K562 (cell line): ENCODE results near the gene CHST1. TPM values are rescaled to one million over a fixed set of nuclear protein-coding genes. Genes with fewer than 3 reads are reported as not detected.

Experiments
- ATAC-seq: fragments of 200-7000 bp; cut with Tn5 transposase; 3 replicates; pipeline ENCODE4 v1.9.1; 2020; ENCODE audit warnings: moderate library complexity
- BruUV-seq: library from RNA; stranded (reverse); fragments of 400-500 nt; replicated peaks from 2 replicates; lab custom pipeline; 2021; lab: Mats Ljungman, UMichigan
- CTCF ChIA-PET: fragments of 300-600 bp; formaldehyde crosslinking; extraction: SDS; loops from one replicate; lab custom pipeline; 2021; ENCODE audit warnings: low intra/inter-chr PET ratio; lab: Yijun Ruan, JAX
- POLR2A ChIA-PET: fragments of 300-600, 350-650 bp; sonication (Branson Sonifier 250); formaldehyde crosslinking; extraction: SDS; loops from one replicate; lab custom pipeline; 2021; ENCODE audit warnings: antibody characterized with exemption, inconsistent platforms; lab: Yijun Ruan, JAX
- DNase-seq, 4 experiments: peaks; one replicate each; pipeline versions ENCODE4 v3.0.0 to v3.0.0-alpha.2; 2011 to 2018; ENCODE audit warnings: low spot score in 3 of 4, mixed read lengths in 3 of 4; ENCODE audit errors: extremely low read depth in 1 of 4
- FAIRE-seq: peaks from 2 replicates; lab custom pipeline; 2011; peaks lifted over from hg19 to GRCh38; lab: Jason Lieb, UNC
- H2AFZ ChIP-seq: 2 replicates; pipeline ENCODE4 v1.6.0; 2011; ENCODE audit warnings: low read depth, low read length, control low read depth, inconsistent platforms
- H3K27ac ChIP-seq: fragments of 200-600 bp; 3 replicates; pipeline ENCODE4 v1.8.0; 2011; ENCODE audit warnings: low read depth, mild to moderate bottlenecking, control low read depth, inconsistent platforms, low read length, moderate library complexity, mixed read lengths; ENCODE audit errors: extremely low read depth
- H3K27me3 ChIP-seq, 2 experiments: fragments of 300-600 bp in 1 of 2; 2 replicates in 1 of 2; 3 replicates in 1 of 2; pipeline versions ENCODE4 v1.6.0 to v1.8.0; 2011; ENCODE audit warnings: inconsistent platforms in 2 of 2, low read length in 2 of 2, mild to moderate bottlenecking in 1 of 2, mixed read lengths in 1 of 2, moderate library complexity in 1 of 2; ENCODE audit not compliant: control insufficient read depth in 2 of 2, insufficient read depth in 2 of 2
- H3K36me3 ChIP-seq: fragments of 300-600 bp; 3 replicates; pipeline ENCODE4 v1.8.0; 2011; ENCODE audit warnings: mild to moderate bottlenecking, low read length, inconsistent platforms; ENCODE audit not compliant: control insufficient read depth, insufficient read depth
- H3K4me1 ChIP-seq, 2 experiments: fragments of 200-600 bp in 1 of 2; replicated peaks in 1 of 2; 2 replicates in 1 of 2; 3 replicates in 1 of 2; pipeline versions ENCODE4 v1.5.1 to v1.8.0; 2011; ENCODE audit warnings: inconsistent platforms in 2 of 2, low read length in 2 of 2, mild to moderate bottlenecking in 1 of 2, mixed read lengths in 1 of 2, moderate library complexity in 1 of 2; ENCODE audit not compliant: control insufficient read depth in 2 of 2, insufficient read depth in 2 of 2
- H3K4me2 ChIP-seq: 2 replicates; pipeline ENCODE4 v1.6.1; 2011; ENCODE audit warnings: low read length, control low read depth, inconsistent platforms, mixed read lengths; ENCODE audit not compliant: insufficient read depth
- H3K4me3 ChIP-seq: fragments of 200-600 bp; sonication (generic), shearing (Covaris generic); 2 replicates; pipeline ENCODE4 v1.5.1; 2016; ENCODE audit warnings: control low read depth, inconsistent platforms
- H3K79me2 ChIP-seq: fragments of 200-600 bp; 3 replicates; pipeline ENCODE4 v1.8.0; 2011; ENCODE audit warnings: low read length, inconsistent platforms; ENCODE audit not compliant: control insufficient read depth, insufficient read depth
- H3K9ac ChIP-seq, 2 experiments: 2 replicates each; pipeline versions ENCODE4 v1.6.0 to v1.6.1; 2011; ENCODE audit warnings: low read depth in 2 of 2, low read length in 2 of 2, control low read depth in 1 of 2, inconsistent platforms in 1 of 2, mild to moderate bottlenecking in 1 of 2, mixed read lengths in 1 of 2; ENCODE audit not compliant: insufficient read depth in 1 of 2
- H3K9me1 ChIP-seq: one replicate; pipeline ENCODE4 v1.6.0; 2011; ENCODE audit warnings: inconsistent platforms, mild to moderate bottlenecking, low read length, moderate library complexity; ENCODE audit not compliant: control insufficient read depth, insufficient read depth
- H3K9me3 ChIP-seq: replicated peaks from 2 replicates; pipeline ENCODE4 v1.5.1; 2011; ENCODE audit warnings: low read depth, low read length, inconsistent platforms; ENCODE audit not compliant: control insufficient read depth, insufficient read depth
- H4K20me1 ChIP-seq: replicated peaks from 2 replicates; pipeline ENCODE4 v1.6.1; 2011; ENCODE audit warnings: low read length, inconsistent platforms, mixed read lengths; ENCODE audit not compliant: control insufficient read depth, insufficient read depth
- MTA2 ChIP-seq: fragments of 450-650 bp; IDR thresholded peaks from 2 replicates; pipeline ENCODE4 v1.6.1; 2016; ENCODE audit warnings: low read depth
- RBBP5 ChIP-seq: fragments of 200-600 bp; sonication (generic); IDR thresholded peaks from 2 replicates; pipeline ENCODE4 v1.6.1; 2012; ENCODE audit warnings: borderline replicate concordance, mild to moderate bottlenecking, low read length, control low read depth, inconsistent platforms; ENCODE audit not compliant: insufficient read depth, poor library complexity, severe bottlenecking
- SOX6 ChIP-seq: fragments of 450-650 bp; IDR thresholded peaks from 2 replicates; pipeline ENCODE4 v1.6.1; 2014; ENCODE audit warnings: mild to moderate bottlenecking
- ZNF764 ChIP-seq: fragments of 250-450 bp; sonication (Bioruptor Pico); IDR thresholded peaks from 2 replicates; pipeline ENCODE4 v1.4.0; 2020; ENCODE audit warnings: low read depth, mild to moderate bottlenecking, moderate library complexity
- WGBS: fragments of 100-300 bp; shearing (Covaris generic); methylation state at CpG from one replicate; pipeline ENCODE4 v1.1.6; 2016; ENCODE audit warnings: low coverage, mixed read lengths; ENCODE audit not compliant: insufficient coverage; ENCODE audit errors: missing lambda C conversion rate; 5-methylcytosine and 5-hydroxymethylcytosine counted together
- in situ Hi-C: fragments of 300-500 bp; cut with MboI; formaldehyde crosslinking; loops from 4 replicates; pipeline ENCODE4 v1.15.0; 2018; ENCODE audit warnings: inconsistent platforms, mixed read lengths
- intact Hi-C: fragments of 100-400 bp; cut with micrococcal nuclease; formaldehyde crosslinking; loops from 2 replicates; pipeline ENCODE4 v1.14.2; 2022
- polyA plus RNA-seq, 8 experiments: library from polyadenylated mRNA; depleted of rRNA in 4 of 8; stranded (reverse) in 5 of 8; unstranded in 3 of 8; fragments of >200 nt; fragmentation: Nextera tagmentation in 2 of 8; fragmentation: Illumina TruSeq in 1 of 8; extraction: Ambion mirVana in 2 of 8; extraction: Trizol in 1 of 8; gene quantifications; 2 replicates each; pipeline versions ENCODE4 v1.2.1 to v1.2.3, GENCODE V29; 2011 to 2014; ENCODE audit warnings: inconsistent platforms in 1 of 8, missing spikeins in 1 of 8
- total RNA-seq, 7 experiments: library from RNA; depleted of rRNA in 6 of 7; stranded (reverse); fragments of >200 nt in 6 of 7; fragmentation: Illumina TruSeq in 2 of 7; extraction: Trizol in 2 of 7; gene quantifications; 2 replicates each; pipeline versions ENCODE4 v1.2.1 to v1.2.3, GENCODE V29; 2011 to 2021; ENCODE audit warnings: low replicate concordance in 1 of 7
- TF ChIP-seq, protein P1 (sequence below): fragments of 450-650 bp; formaldehyde crosslinking; IDR thresholded peaks from 2 replicates; pipeline ENCODE4 v1.4.0; 2020; ENCODE audit warnings: mild to moderate bottlenecking, moderate library complexity
- TF ChIP-seq, protein P2 (sequence below), 2 experiments: fragments of 450-650 bp in 1 of 2; sonication (generic) in 1 of 2; formaldehyde crosslinking in 1 of 2; IDR thresholded peaks; 2 replicates each; pipeline versions ENCODE4 v1.7.1 to v1.9.0; 2016 to 2022; ENCODE audit warnings: inconsistent platforms in 1 of 2, mild to moderate bottlenecking in 1 of 2, missing genetic modification reagents in 1 of 2
- TF ChIP-seq, protein P3 (sequence below): fragments of 450-650 bp; formaldehyde crosslinking; IDR thresholded peaks from 2 replicates; pipeline ENCODE4 v1.4.0; 2022; ENCODE audit warnings: mild to moderate bottlenecking, moderate library complexity

CHST1 gene
- total and polyA plus RNA-seq, 9 of the 15 experiments (the other 6 are each of a cell fraction or from before 2014, with no cell fraction given): 0.04 to 0.32 (median 0.18) TPM; not detected in 4

DNA sequence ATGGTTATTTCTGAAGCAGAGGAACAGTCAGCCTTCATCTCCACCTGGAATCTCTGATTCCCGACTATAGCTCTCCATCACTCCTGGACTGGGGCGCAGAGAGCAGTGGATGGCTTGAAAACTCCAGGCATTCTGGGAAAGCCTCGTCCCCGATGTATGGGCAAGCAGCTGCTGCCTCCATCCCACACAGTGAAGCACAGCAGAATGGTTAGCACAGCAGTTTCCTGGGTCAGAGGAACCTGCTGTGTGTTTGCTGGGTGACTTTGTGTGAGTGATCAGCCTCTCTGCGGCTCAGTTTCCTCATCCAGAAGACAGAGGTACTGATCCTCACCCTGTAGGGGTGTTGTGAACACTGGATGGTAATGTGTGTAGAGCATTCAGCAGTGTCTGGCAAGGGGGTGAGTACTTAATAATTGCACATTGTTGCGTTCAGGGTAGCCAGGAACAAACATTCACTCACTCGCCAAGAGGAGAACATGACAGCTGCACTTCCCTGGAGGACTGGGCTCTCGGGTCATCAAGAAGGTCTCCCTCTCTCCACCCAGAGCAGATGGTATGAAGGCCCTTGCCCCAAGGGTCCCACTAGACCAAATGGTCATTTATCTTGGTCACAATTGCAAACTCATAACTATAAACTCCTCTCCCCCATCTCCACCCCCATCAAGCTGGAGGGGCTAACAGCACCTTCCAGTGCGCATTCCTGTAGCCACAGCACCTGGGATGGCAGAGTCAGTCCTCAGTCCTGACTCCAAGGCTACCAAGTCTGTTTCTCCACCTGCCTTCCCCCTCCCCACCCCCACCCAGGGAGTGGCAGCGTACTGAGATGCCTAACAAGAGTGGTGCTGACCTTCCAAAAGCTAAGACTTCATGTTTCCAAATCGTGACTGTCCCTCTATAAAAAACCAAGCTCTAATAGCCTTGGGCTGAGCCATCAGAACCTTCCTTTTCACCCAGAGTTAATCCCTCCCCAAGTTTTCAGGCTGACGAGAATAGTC, 1.5 kb upstream of the CHST1 start:
- Histone ChIP-seq H3K9me1 (no peaks in the 10 kb centered on the region), H3K9me3 (no peaks in the 10 kb centered on the region), H3K4me1 (peaks cover 0 to 27% of the 10 kb centered on the region in 2 experiments; a peak in 2 of 5 replicates), H3K4me2 (no peak overlapping the region), H3K4me3 (no peak overlapping the region), H3K79me2 (no peaks in the 10 kb centered on the region), H3K36me3 (no peaks in the 10 kb centered on the region), H3K9ac (no peak overlapping the region), H4K20me1 (peaks cover 5% of the 10 kb centered on the region; the same call in 1 of the 2 replicates), H3K27me3 (peaks cover 33 to 73% of the 10 kb centered on the region in 2 experiments), H2AFZ (no peak overlapping the region), H3K27ac (no peak overlapping the region)
- BruUV-seq: no TSS peak
- ChIA-PET POLR2A (interaction anchor here (0.6 kb wide), 1 partner anchor 16 kb away, joined by 3 read pairs; no protein-coding TSS in a partner anchor), CTCF (no interaction called here)
- ATAC-seq (no peak), DNase-seq (no peak), FAIRE-seq (no peak)
- intact Hi-C loops: no loop called here
- WGBS: 0% methylated on average over 10 of the region's 12 CpGs
- in situ Hi-C loops: no loop called here
- TF ChIP-seq MTA2: no peak
- TF ChIP-seq ZNF764: no peak
- TF ChIP-seq, protein P1, sequence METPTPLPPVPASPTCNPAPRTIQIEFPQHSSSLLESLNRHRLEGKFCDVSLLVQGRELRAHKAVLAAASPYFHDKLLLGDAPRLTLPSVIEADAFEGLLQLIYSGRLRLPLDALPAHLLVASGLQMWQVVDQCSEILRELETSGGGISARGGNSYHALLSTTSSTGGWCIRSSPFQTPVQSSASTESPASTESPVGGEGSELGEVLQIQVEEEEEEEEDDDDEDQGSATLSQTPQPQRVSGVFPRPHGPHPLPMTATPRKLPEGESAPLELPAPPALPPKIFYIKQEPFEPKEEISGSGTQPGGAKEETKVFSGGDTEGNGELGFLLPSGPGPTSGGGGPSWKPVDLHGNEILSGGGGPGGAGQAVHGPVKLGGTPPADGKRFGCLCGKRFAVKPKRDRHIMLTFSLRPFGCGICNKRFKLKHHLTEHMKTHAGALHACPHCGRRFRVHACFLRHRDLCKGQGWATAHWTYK (CRISPR knock-in tag): no peak
- no peak for TF ChIP-seq SOX6
- TF ChIP-seq, protein P2, sequence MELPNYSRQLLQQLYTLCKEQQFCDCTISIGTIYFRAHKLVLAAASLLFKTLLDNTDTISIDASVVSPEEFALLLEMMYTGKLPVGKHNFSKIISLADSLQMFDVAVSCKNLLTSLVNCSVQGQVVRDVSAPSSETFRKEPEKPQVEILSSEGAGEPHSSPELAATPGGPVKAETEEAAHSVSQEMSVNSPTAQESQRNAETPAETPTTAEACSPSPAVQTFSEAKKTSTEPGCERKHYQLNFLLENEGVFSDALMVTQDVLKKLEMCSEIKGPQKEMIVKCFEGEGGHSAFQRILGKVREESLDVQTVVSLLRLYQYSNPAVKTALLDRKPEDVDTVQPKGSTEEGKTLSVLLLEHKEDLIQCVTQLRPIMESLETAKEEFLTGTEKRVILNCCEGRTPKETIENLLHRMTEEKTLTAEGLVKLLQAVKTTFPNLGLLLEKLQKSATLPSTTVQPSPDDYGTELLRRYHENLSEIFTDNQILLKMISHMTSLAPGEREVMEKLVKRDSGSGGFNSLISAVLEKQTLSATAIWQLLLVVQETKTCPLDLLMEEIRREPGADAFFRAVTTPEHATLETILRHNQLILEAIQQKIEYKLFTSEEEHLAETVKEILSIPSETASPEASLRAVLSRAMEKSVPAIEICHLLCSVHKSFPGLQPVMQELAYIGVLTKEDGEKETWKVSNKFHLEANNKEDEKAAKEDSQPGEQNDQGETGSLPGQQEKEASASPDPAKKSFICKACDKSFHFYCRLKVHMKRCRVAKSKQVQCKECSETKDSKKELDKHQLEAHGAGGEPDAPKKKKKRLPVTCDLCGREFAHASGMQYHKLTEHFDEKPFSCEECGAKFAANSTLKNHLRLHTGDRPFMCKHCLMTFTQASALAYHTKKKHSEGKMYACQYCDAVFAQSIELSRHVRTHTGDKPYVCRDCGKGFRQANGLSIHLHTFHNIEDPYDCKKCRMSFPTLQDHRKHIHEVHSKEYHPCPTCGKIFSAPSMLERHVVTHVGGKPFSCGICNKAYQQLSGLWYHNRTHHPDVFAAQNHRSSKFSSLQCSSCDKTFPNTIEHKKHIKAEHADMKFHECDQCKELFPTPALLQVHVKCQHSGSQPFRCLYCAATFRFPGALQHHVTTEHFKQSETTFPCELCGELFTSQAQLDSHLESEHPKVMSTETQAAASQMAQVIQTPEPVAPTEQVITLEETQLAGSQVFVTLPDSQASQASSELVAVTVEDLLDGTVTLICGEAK (IDR thresholded peaks at IDR 0.05): no peak
- TF ChIP-seq, protein P2 (CRISPR knock-in tag; IDR thresholded peaks at IDR 0.05): no peak
- no peak for TF ChIP-seq RBBP5
- TF ChIP-seq, protein P3, sequence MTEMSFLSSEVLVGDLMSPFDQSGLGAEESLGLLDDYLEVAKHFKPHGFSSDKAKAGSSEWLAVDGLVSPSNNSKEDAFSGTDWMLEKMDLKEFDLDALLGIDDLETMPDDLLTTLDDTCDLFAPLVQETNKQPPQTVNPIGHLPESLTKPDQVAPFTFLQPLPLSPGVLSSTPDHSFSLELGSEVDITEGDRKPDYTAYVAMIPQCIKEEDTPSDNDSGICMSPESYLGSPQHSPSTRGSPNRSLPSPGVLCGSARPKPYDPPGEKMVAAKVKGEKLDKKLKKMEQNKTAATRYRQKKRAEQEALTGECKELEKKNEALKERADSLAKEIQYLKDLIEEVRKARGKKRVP: no peak
